SK-N-SH (cell line): ENCODE results near the gene PXDN. TPM values are rescaled to one million over a fixed set of nuclear protein-coding genes. Genes with fewer than 3 reads are reported as not detected.
A peak's percentile ranks its signal among the peaks of the same experiment; 100 is the strongest.
"Not testable (repeated sequence)": the region's sequence is repeated elsewhere in the genome, so short reads cannot be mapped to it uniquely, and the experiment has no call there.

Source experiments
- CTCF ChIA-PET: fragments of 300-600, 350-600 bp; formaldehyde crosslinking; extraction: SDS; loops from one replicate; lab custom pipeline; 2021; lab: Yijun Ruan, JAX
- POLR2A ChIA-PET: fragments of 350-600 bp; sonication (Branson Sonifier 250); formaldehyde crosslinking; extraction: SDS; loops from one replicate; lab custom pipeline; 2020; ENCODE audit warnings: antibody characterized with exemption, inconsistent platforms; lab: Yijun Ruan, JAX
- DNase-seq: peaks from one replicate; pipeline ENCODE4 v3.0.0; 2012
- H2AFZ ChIP-seq: fragments of 200-600 bp; sonication (generic); 2 replicates; pipeline ENCODE4 v1.8.1; 2016; ENCODE audit warnings: antibody characterized with exemption, mild to moderate bottlenecking, low read depth
- H3F3A ChIP-seq: fragments of 200-600 bp; sonication (generic); replicated peaks from 2 replicates; pipeline ENCODE3; 2016; ENCODE audit warnings: antibody characterized with exemption, mild to moderate bottlenecking; ENCODE audit not compliant: insufficient read depth
- H3K27ac ChIP-seq, 2 experiments: fragments of 200-500 bp in 1 of 2; fragments of 200-600 bp in 1 of 2; sonication (Bioruptor generic) in 1 of 2; sonication (generic), shearing (Covaris generic) in 1 of 2; 2 replicates each; pipeline versions ENCODE4 v1.5.1 to v1.6.1; 2014 to 2016; ENCODE audit warnings: low read depth in 2 of 2, inconsistent platforms in 1 of 2, low read length in 1 of 2, mild to moderate bottlenecking in 1 of 2, mixed read lengths in 1 of 2
- H3K27me3 ChIP-seq: fragments of 200-600 bp; sonication (generic), shearing (Covaris generic); 2 replicates; pipeline ENCODE4 v1.6.1; 2016; ENCODE audit warnings: mixed run types; ENCODE audit not compliant: insufficient read depth
- H3K36me3 ChIP-seq, 2 experiments: fragments of 200-500 bp in 1 of 2; fragments of 200-600 bp in 1 of 2; sonication (Bioruptor generic) in 1 of 2; sonication (generic) in 1 of 2; replicated peaks in 1 of 2; 2 replicates each; pipeline versions ENCODE3 to v1.5.1; 2014 to 2016; ENCODE audit warnings: low read length in 1 of 2, mild to moderate bottlenecking in 1 of 2; ENCODE audit not compliant: insufficient read depth in 2 of 2, control insufficient read depth in 1 of 2
- H3K4me1 ChIP-seq, 2 experiments: fragments of 200-500 bp in 1 of 2; fragments of 200-600 bp in 1 of 2; sonication (Bioruptor generic) in 1 of 2; sonication (generic), shearing (Covaris generic) in 1 of 2; 2 replicates each; pipeline versions ENCODE4 v1.5.1 to v1.6.1; 2014 to 2016; ENCODE audit warnings: low read depth in 1 of 2, low read length in 1 of 2, mixed run types in 1 of 2; ENCODE audit not compliant: insufficient read depth in 2 of 2, control insufficient read depth in 1 of 2
- H3K4me2 ChIP-seq: fragments of 200-600 bp; sonication (generic), shearing (Covaris generic); 2 replicates; pipeline ENCODE4 v1.6.1; 2017; ENCODE audit warnings: mixed run types
- H3K4me3 ChIP-seq, 2 experiments: fragments of 200-500 bp in 1 of 2; fragments of 200-600 bp in 1 of 2; sonication (Bioruptor generic) in 1 of 2; sonication (generic), shearing (Covaris generic) in 1 of 2; 2 replicates each; pipeline versions ENCODE4 v1.5.1 to v1.8.1; 2014 to 2016; ENCODE audit warnings: low read depth in 2 of 2, inconsistent platforms in 1 of 2, low read length in 1 of 2, mild to moderate bottlenecking in 1 of 2, mixed read lengths in 1 of 2, moderate library complexity in 1 of 2
- H3K79me2 ChIP-seq: fragments of 200-600 bp; sonication (generic); 2 replicates; pipeline ENCODE4 v1.8.1; 2017; ENCODE audit warnings: mild to moderate bottlenecking; ENCODE audit not compliant: insufficient read depth
- H3K9ac ChIP-seq: fragments of 200-600 bp; sonication (generic); 2 replicates; pipeline ENCODE4 v1.6.1; 2017; ENCODE audit warnings: mixed run types
- H3K9me2 ChIP-seq: fragments of 200-600 bp; sonication (generic); 2 replicates; pipeline ENCODE4 v1.6.1; 2017; ENCODE audit warnings: mixed run types
- H3K9me3 ChIP-seq: fragments of 200-600 bp; sonication (generic); 2 replicates; pipeline ENCODE4 v1.6.1; 2017; ENCODE audit warnings: mixed run types, mild to moderate bottlenecking, moderate library complexity
- H4K20me1 ChIP-seq: fragments of 200-600 bp; sonication (generic); 2 replicates; pipeline ENCODE4 v1.6.1; 2017; ENCODE audit warnings: mild to moderate bottlenecking, mixed run types; ENCODE audit not compliant: insufficient read depth
- CHD2 ChIP-seq: fragments of 150-350 bp; IDR thresholded peaks from 2 replicates; pipeline ENCODE4 v1.6.1; 2018; ENCODE audit warnings: low read length; ENCODE audit not compliant: partially characterized antibody
- EZH2phosphoT487 ChIP-seq: fragments of 200-600 bp; sonication (generic); IDR thresholded peaks from 2 replicates; pipeline ENCODE4 v1.6.1; 2017; ENCODE audit warnings: low read depth, mixed run types, mild to moderate bottlenecking, antibody characterized with exemption, moderate library complexity, borderline replicate concordance
- IRF3 ChIP-seq: fragments of 150-350 bp; IDR thresholded peaks from 2 replicates; pipeline ENCODE4 v1.6.1; 2016; ENCODE audit warnings: mild to moderate bottlenecking, low read depth, low read length
- MAX ChIP-seq: IDR thresholded peaks from 2 replicates; pipeline ENCODE4 v1.4.0; 2012; ENCODE audit warnings: low read depth
- MXI1 ChIP-seq: IDR thresholded peaks from 2 replicates; pipeline ENCODE4 v1.6.1; 2012; ENCODE audit warnings: mild to moderate bottlenecking, low read depth, low read length, improper control_type of control experiment
- NRF1 ChIP-seq: IDR thresholded peaks from 2 replicates; pipeline ENCODE4 v1.6.1; 2012; ENCODE audit warnings: low read depth, mild to moderate bottlenecking, low read length
- POLR2AphosphoS5 ChIP-seq: IDR thresholded peaks from 2 replicates; pipeline ENCODE4 v1.6.1; 2012; ENCODE audit warnings: low read depth, low read length
- RAD21 ChIP-seq: IDR thresholded peaks from 2 replicates; pipeline ENCODE4 v1.6.1; 2012; ENCODE audit warnings: mild to moderate bottlenecking, low read length
- REST ChIP-seq: IDR thresholded peaks from 2 replicates; pipeline ENCODE4 v1.6.1; 2012; ENCODE audit warnings: mild to moderate bottlenecking, low read depth, low read length, moderate library complexity
- SMC3 ChIP-seq: IDR thresholded peaks from 2 replicates; pipeline ENCODE4 v1.6.1; 2012; ENCODE audit warnings: low read depth, low read length, improper control_type of control experiment
- TAF1 ChIP-seq: IDR thresholded peaks from 2 replicates; pipeline ENCODE4 v1.6.1; 2012; ENCODE audit warnings: low read depth, mild to moderate bottlenecking, low read length, moderate library complexity, borderline replicate concordance
- TCF12 ChIP-seq: IDR thresholded peaks from 2 replicates; pipeline ENCODE4 v1.4.0; 2012
- TEAD4 ChIP-seq: IDR thresholded peaks from 2 replicates; pipeline ENCODE4 v1.4.0; 2012; ENCODE audit warnings: mild to moderate bottlenecking, borderline replicate concordance; ENCODE audit not compliant: insufficient read depth
- YY1 ChIP-seq: IDR thresholded peaks from 2 replicates; pipeline ENCODE4 v1.4.0; 2012; ENCODE audit warnings: low read depth, mild to moderate bottlenecking
- WGBS: methylation state at CpG from one replicate; pipeline ENCODE4 v1.1.6; 2017; ENCODE audit warnings: low lambda C conversion rate; 5-methylcytosine and 5-hydroxymethylcytosine counted together
- polyA plus RNA-seq, 3 experiments: library from polyadenylated mRNA; depleted of rRNA; stranded (reverse); fragments of >200 nt; gene quantifications; 2 replicates each; pipeline ENCODE4 v1.2.3, GENCODE V29; 2012

Gene PXDN
- polyA plus RNA-seq, 1 of the 3 experiments (the other 2 are of a cell fraction) = 146 TPM

GRCh38 chr2:1716441-1716840, 27.9 kb downstream of the PXDN start:
- Histone ChIP-seq H4K20me1 (peaks cover 43% of the 10 kb centered on the region), H3K4me2 (no peak overlapping the region), H3K9me3 (no peaks in the 10 kb centered on the region), H3K4me1 (peaks cover 25 to 84% of the 10 kb centered on the region in 2 experiments), H3K9me2 (no peaks in the 10 kb centered on the region), H3K27me3 (no peaks in the 10 kb centered on the region), H2AFZ (no peak overlapping the region), H3K79me2 (peaks cover 89% of the 10 kb centered on the region), H3K36me3 (no peaks in the 10 kb centered on the region), H3F3A (peaks cover 14% of the 10 kb centered on the region), H3K4me3 (no peak overlapping the region), H3K27ac (peak overlapping the region in 1 of 2 experiments; percentile 100; a peak in 2 of 4 replicates), H3K9ac (no peak overlapping the region)
- 95% methylated on average over 9 of the region's 9 CpGs for WGBS
- ChIA-PET POLR2A (interaction anchor here (1.1 to 2.0 kb wide), 2 partner anchors 15 to 26 kb away, joined by 3 to 15 read pairs; no protein-coding TSS in a partner anchor), CTCF (interaction anchor here (0.8 to 2.1 kb wide), 3 partner anchors 12 to 34 kb away, joined by 3 to 5 read pairs (median 4); no protein-coding TSS in a partner anchor)
- peak; percentile 27 for DNase-seq
- TF ChIP-seq YY1 (no peak), TCF12 (no peak)

- peaks cover 44% of the 10 kb centered on the region for H4K20me1 ChIP-seq
- peak overlapping the region; percentile 81 to 100 for H3K27ac ChIP-seq
- H3K4me2 ChIP-seq = peak overlapping the region; percentile 53
- ChIA-PET CTCF (interaction anchor here (0.8 to 2.1 kb wide), 5 partner anchors 10 to 71 kb away, joined by 3 to 4 read pairs (median 4); no protein-coding TSS in a partner anchor), POLR2A (interaction anchor here (1.1 to 2.0 kb wide), 3 partner anchors 15 to 122 kb away, joined by 3 to 15 read pairs (median 3); no protein-coding TSS in a partner anchor)
- not testable (repeated sequence) for H3K27me3 ChIP-seq, H3K9me2 ChIP-seq, H3K9me3 ChIP-seq, H3K4me3 ChIP-seq, H3F3A ChIP-seq, DNase-seq, H2AFZ ChIP-seq, H3K36me3 ChIP-seq
- peaks cover 22 to 81% of the 10 kb centered on the region in 2 experiments for H3K4me1 ChIP-seq
- H3K9ac ChIP-seq = peak overlapping the region; percentile 36; the same call in 1 of the 2 replicates
- H3K79me2 ChIP-seq = peaks cover 87% of the 10 kb centered on the region
- WGBS = 89% methylated on average over 2 of the region's 2 CpGs
Measured at GRCh38 chr2:1716014-1716305, 28.4 kb downstream of the PXDN start.

GRCh38 chr2:1715184-1716013, 28.9 kb downstream of the PXDN start:
- H3K9ac ChIP-seq = peak overlapping the region; percentile 36; the same call in 1 of the 2 replicates
- peaks cover 16 to 75% of the 10 kb centered on the region in 2 experiments for H3K4me1 ChIP-seq
- ChIA-PET CTCF (interaction anchor here (0.8 to 2.1 kb wide), 9 partner anchors 10 to 101 kb away, joined by 3 to 4 read pairs (median 4); no protein-coding TSS in a partner anchor), POLR2A (interaction anchor here (0.6 to 2.0 kb wide), 6 partner anchors 13 to 122 kb away, joined by 3 to 15 read pairs (median 3); no protein-coding TSS in a partner anchor)
- WGBS = 27% methylated on average over 22 of the region's 22 CpGs
- no peak overlapping the region for H2AFZ ChIP-seq
- H3K4me3 ChIP-seq = peak overlapping the region in 1 of 2 experiments; percentile 3; a peak in 1 of 4 replicates
- H3K27ac ChIP-seq = peak overlapping the region; percentile 81 to 100
- H3K27me3 ChIP-seq = no peaks in the 10 kb centered on the region
- H4K20me1 ChIP-seq = peaks cover 44% of the 10 kb centered on the region
- no peaks in the 10 kb centered on the region for H3K36me3 ChIP-seq
- peak; percentile 91 for DNase-seq
- peaks cover 82% of the 10 kb centered on the region for H3K79me2 ChIP-seq
- no peaks in the 10 kb centered on the region for H3K9me3 ChIP-seq
- H3K4me2 ChIP-seq = peak overlapping the region; percentile 53
- H3K9me2 ChIP-seq = no peaks in the 10 kb centered on the region
- H3F3A ChIP-seq = peaks cover 4% of the 10 kb centered on the region
- TF ChIP-seq MXI1 = peak; percentile 97
- TF ChIP-seq NRF1 = no peak
- peak; percentile 54 for TF ChIP-seq RAD21
- peak; percentile 90 for TF ChIP-seq MAX
- TF ChIP-seq TAF1 = no peak
- no peak; the same call in 1 of the 2 replicates for TF ChIP-seq POLR2AphosphoS5
- no peak for TF ChIP-seq SMC3
- TF ChIP-seq IRF3 = no peak
- TF ChIP-seq EZH2phosphoT487 = no peak
- no peak for TF ChIP-seq REST
- TF ChIP-seq CHD2 = peak; percentile 89
- TF ChIP-seq TEAD4 = 0 out of 2 replicates have a peak, but pooled peaks have one; percentile 35
